GM23338 (cell line): Measurements from ENCODE around the gene REPIN1. TPM values are rescaled to one million over a fixed set of nuclear protein-coding genes. Genes with fewer than 3 reads are reported as not detected.
A peak's percentile ranks its signal among the peaks of the same experiment; 100 is the strongest.

Source experiments
- ATAC-seq: fragments of 200-7000 bp; cut with Tn5 transposase; 3 replicates; pipeline ENCODE4 v1.9.1; 2020
- DNase-seq: peaks from one replicate; pipeline ENCODE4 v3.0.0-alpha.2; 2015; ENCODE audit warnings: low spot score
- H2AFZ ChIP-seq: fragments of 200-600 bp; sonication (generic); 2 replicates; pipeline ENCODE4 v1.8.0; 2016; ENCODE audit warnings: antibody characterized with exemption, mild to moderate bottlenecking, moderate library complexity
- H3F3A ChIP-seq: fragments of 200-600 bp; sonication (generic); replicated peaks from 2 replicates; pipeline ENCODE4 v1.8.0; 2017; ENCODE audit warnings: antibody characterized with exemption, mixed run types, low read depth
- H3K27ac ChIP-seq: fragments of 200-600 bp; sonication (generic); 2 replicates; pipeline ENCODE4 v1.6.1; 2016; ENCODE audit warnings: low read depth
- H3K27me3 ChIP-seq: fragments of 200-600 bp; sonication (generic); 2 replicates; pipeline ENCODE4 v1.8.0; 2016; ENCODE audit warnings: mild to moderate bottlenecking, mixed run types, moderate library complexity; ENCODE audit not compliant: insufficient read depth
- H3K36me3 ChIP-seq: fragments of 200-600 bp; sonication (generic); 2 replicates; pipeline ENCODE4 v1.8.0; 2016; ENCODE audit warnings: mild to moderate bottlenecking; ENCODE audit not compliant: insufficient read depth
- H3K4me1 ChIP-seq: fragments of 200-600 bp; sonication (generic); 2 replicates; pipeline ENCODE4 v1.8.0; 2016; ENCODE audit warnings: mild to moderate bottlenecking, moderate library complexity; ENCODE audit not compliant: insufficient read depth
- H3K4me2 ChIP-seq: fragments of 200-600 bp; sonication (generic); 2 replicates; pipeline ENCODE4 v1.7.1; 2017; ENCODE audit warnings: mixed run types
- H3K4me3 ChIP-seq: fragments of 200-600 bp; sonication (generic); 2 replicates; pipeline ENCODE4 v1.6.1; 2016; ENCODE audit warnings: mixed run types
- H3K79me2 ChIP-seq: fragments of 200-600 bp; sonication (generic); replicated peaks from 2 replicates; pipeline ENCODE4 v1.8.0; 2017; ENCODE audit warnings: mild to moderate bottlenecking; ENCODE audit not compliant: insufficient read depth
- H3K9me2 ChIP-seq: fragments of 200-600 bp; sonication (generic); 2 replicates; pipeline ENCODE4 v1.8.0; 2017; ENCODE audit not compliant: insufficient read depth
- H4K20me1 ChIP-seq: fragments of 200-600 bp; sonication (generic); replicated peaks from 2 replicates; pipeline ENCODE4 v1.8.0; 2017; ENCODE audit warnings: mild to moderate bottlenecking; ENCODE audit not compliant: insufficient read depth
- H3K27ac Mint-ChIP-seq: 2 replicates; pipeline ENCODE4 v1.8.0; 2020; ENCODE audit warnings: inconsistent platforms, mild to moderate bottlenecking, moderate library complexity, mixed read lengths
- H3K27me3 Mint-ChIP-seq: 3 replicates; pipeline ENCODE4 v1.8.0; 2022; ENCODE audit warnings: low read depth, mild to moderate bottlenecking, moderate library complexity, mixed read lengths, inconsistent platforms; ENCODE audit not compliant: insufficient read depth, poor library complexity
- H3K36me3 Mint-ChIP-seq: 3 replicates; pipeline ENCODE4 v1.8.0; 2021; ENCODE audit warnings: low read depth, mild to moderate bottlenecking, inconsistent platforms, moderate library complexity, mixed read lengths
- H3K4me1 Mint-ChIP-seq: 3 replicates; pipeline ENCODE4 v1.8.0; 2020; ENCODE audit warnings: mild to moderate bottlenecking, inconsistent platforms, mixed read lengths
- H3K4me3 Mint-ChIP-seq: 3 replicates; pipeline ENCODE4 v1.8.0; 2021; ENCODE audit warnings: moderate library complexity, mild to moderate bottlenecking, inconsistent platforms, mixed read lengths
- H3K9me3 Mint-ChIP-seq: 3 replicates; pipeline ENCODE4 v1.8.0; 2020; ENCODE audit warnings: moderate library complexity, mild to moderate bottlenecking, inconsistent platforms, mixed read lengths
- POLR2AphosphoS5 ChIP-seq: IDR thresholded peaks from 2 replicates; pipeline ENCODE4 v1.6.1; 2016; ENCODE audit warnings: antibody characterized with exemption, low read depth
- ZNF114 ChIP-seq: fragments of 250-450 bp; sonication (Bioruptor Pico); IDR thresholded peaks from 2 replicates; pipeline ENCODE4 v1.5.0; 2020; ENCODE audit warnings: mild to moderate bottlenecking, moderate library complexity
- polyA plus RNA-seq: library from polyadenylated mRNA; unstranded; fragments of >200 nt; fragmentation: Nextera tagmentation; extraction: Ambion mirVana; gene quantifications from 2 replicates; pipeline ENCODE4 v1.2.1, GENCODE V29; 2016
- total RNA-seq: library from RNA; depleted of rRNA; stranded (reverse); fragments of >200 nt; shearing (Covaris generic); gene quantifications from 2 replicates; pipeline ENCODE4 v1.2.3, GENCODE V29; 2014
- TF ChIP-seq, protein P1 (sequence below): fragments of 250-450 bp; sonication (Bioruptor Pico); IDR thresholded peaks from 2 replicates; pipeline ENCODE4 v1.5.0; 2020; ENCODE audit warnings: mild to moderate bottlenecking, moderate library complexity
- TF ChIP-seq, protein P2 (sequence below): IDR thresholded peaks from one replicate; pipeline ENCODE4 v1.6.1; 2018; ENCODE audit warnings: antibody characterized with exemption; ENCODE audit not compliant: unreplicated experiment

The REPIN1 gene
- total and polyA plus RNA-seq, 2 experiments from 2014 or later = 29.8 to 156 TPM

DNA sequence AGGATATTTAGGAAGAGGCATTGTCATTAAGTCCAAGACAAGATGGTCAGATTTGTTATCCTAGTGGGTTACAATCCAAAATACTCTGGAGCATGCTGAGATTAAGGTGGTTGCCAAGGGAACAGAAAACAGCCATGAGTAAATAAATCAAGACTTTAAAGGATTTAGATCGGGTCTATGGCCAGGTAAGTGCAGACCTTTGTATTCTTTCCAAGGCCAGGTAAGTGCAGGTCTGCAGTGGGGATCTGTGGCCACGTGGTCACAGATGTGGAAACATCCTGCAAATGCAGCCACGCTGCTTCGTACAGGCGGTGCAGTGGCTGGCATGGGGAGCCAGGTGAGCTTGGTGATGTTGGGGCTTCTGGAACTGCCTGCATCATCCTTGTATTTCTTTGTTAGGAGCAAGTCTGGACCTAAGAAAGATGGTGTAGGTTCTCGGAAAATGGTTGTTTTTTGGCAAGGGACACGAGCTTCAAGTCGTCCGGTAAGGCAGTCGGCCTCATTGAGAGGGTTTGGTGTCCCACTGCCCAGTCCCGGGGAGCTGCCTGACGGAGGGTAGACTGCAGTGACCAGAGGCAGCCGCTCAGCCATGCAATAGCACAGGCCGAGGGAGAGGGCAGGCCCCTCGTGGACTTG, 32.3 kb downstream of the REPIN1 start:
- Mint-ChIP-seq H3K27me3 (peaks cover 29% of the 10 kb centered on the region), H3K9me3 (no peaks in the 10 kb centered on the region; the same call in 2 of the 3 replicates), H3K4me1 (peaks cover 70% of the 10 kb centered on the region), H3K4me3 (peak overlapping the region; percentile 24; the same call in 1 of the 3 replicates), H3K36me3 (peaks cover 33% of the 10 kb centered on the region), H3K27ac (peak overlapping the region; percentile 99)
- H2AFZ ChIP-seq = no peak overlapping the region
- peaks cover 9% of the 10 kb centered on the region for H3K79me2 ChIP-seq
- H3F3A ChIP-seq = peaks cover 55% of the 10 kb centered on the region
- H3K4me2 ChIP-seq = peak overlapping the region; percentile 33
- TF ChIP-seq POLR2AphosphoS5 (no peak), ZNF114 (CRISPR knock-in tag) (no peak)
- TF ChIP-seq, protein P1, sequence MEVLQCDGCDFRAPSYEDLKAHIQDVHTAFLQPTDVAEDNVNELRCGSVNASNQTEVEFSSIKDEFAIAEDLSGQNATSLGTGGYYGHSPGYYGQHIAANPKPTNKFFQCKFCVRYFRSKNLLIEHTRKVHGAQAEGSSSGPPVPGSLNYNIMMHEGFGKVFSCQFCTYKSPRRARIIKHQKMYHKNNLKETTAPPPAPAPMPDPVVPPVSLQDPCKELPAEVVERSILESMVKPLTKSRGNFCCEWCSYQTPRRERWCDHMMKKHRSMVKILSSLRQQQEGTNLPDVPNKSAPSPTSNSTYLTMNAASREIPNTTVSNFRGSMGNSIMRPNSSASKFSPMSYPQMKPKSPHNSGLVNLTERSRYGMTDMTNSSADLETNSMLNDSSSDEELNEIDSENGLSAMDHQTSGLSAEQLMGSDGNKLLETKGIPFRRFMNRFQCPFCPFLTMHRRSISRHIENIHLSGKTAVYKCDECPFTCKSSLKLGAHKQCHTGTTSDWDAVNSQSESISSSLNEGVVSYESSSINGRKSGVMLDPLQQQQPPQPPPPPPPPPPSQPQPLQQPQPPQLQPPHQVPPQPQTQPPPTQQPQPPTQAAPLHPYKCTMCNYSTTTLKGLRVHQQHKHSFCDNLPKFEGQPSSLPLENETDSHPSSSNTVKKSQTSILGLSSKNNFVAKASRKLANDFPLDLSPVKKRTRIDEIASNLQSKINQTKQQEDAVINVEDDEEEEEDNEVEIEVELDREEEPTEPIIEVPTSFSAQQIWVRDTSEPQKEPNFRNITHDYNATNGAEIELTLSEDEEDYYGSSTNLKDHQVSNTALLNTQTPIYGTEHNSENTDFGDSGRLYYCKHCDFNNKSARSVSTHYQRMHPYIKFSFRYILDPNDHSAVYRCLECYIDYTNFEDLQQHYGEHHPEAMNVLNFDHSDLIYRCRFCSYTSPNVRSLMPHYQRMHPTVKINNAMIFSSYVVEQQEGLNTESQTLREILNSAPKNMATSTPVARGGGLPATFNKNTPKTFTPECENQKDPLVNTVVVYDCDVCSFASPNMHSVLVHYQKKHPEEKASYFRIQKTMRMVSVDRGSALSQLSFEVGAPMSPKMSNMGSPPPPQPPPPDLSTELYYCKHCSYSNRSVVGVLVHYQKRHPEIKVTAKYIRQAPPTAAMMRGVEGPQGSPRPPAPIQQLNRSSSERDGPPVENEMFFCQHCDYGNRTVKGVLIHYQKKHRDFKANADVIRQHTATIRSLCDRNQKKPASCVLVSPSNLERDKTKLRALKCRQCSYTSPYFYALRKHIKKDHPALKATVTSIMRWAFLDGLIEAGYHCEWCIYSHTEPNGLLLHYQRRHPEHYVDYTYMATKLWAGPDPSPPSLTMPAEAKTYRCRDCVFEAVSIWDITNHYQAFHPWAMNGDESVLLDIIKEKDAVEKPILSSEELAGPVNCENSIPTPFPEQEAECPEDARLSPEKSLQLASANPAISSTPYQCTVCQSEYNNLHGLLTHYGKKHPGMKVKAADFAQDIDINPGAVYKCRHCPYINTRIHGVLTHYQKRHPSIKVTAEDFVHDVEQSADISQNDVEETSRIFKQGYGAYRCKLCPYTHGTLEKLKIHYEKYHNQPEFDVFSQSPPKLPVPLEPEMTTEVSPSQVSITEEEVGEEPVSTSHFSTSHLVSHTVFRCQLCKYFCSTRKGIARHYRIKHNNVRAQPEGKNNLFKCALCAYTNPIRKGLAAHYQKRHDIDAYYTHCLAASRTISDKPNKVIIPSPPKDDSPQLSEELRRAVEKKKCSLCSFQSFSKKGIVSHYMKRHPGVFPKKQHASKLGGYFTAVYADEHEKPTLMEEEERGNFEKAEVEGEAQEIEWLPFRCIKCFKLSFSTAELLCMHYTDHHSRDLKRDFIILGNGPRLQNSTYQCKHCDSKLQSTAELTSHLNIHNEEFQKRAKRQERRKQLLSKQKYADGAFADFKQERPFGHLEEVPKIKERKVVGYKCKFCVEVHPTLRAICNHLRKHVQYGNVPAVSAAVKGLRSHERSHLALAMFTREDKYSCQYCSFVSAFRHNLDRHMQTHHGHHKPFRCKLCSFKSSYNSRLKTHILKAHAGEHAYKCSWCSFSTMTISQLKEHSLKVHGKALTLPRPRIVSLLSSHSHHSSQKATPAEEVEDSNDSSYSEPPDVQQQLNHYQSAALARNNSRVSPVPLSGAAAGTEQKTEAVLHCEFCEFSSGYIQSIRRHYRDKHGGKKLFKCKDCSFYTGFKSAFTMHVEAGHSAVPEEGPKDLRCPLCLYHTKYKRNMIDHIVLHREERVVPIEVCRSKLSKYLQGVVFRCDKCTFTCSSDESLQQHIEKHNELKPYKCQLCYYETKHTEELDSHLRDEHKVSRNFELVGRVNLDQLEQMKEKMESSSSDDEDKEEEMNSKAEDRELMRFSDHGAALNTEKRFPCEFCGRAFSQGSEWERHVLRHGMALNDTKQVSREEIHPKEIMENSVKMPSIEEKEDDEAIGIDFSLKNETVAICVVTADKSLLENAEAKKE = no peak
- TF ChIP-seq, protein P2, sequence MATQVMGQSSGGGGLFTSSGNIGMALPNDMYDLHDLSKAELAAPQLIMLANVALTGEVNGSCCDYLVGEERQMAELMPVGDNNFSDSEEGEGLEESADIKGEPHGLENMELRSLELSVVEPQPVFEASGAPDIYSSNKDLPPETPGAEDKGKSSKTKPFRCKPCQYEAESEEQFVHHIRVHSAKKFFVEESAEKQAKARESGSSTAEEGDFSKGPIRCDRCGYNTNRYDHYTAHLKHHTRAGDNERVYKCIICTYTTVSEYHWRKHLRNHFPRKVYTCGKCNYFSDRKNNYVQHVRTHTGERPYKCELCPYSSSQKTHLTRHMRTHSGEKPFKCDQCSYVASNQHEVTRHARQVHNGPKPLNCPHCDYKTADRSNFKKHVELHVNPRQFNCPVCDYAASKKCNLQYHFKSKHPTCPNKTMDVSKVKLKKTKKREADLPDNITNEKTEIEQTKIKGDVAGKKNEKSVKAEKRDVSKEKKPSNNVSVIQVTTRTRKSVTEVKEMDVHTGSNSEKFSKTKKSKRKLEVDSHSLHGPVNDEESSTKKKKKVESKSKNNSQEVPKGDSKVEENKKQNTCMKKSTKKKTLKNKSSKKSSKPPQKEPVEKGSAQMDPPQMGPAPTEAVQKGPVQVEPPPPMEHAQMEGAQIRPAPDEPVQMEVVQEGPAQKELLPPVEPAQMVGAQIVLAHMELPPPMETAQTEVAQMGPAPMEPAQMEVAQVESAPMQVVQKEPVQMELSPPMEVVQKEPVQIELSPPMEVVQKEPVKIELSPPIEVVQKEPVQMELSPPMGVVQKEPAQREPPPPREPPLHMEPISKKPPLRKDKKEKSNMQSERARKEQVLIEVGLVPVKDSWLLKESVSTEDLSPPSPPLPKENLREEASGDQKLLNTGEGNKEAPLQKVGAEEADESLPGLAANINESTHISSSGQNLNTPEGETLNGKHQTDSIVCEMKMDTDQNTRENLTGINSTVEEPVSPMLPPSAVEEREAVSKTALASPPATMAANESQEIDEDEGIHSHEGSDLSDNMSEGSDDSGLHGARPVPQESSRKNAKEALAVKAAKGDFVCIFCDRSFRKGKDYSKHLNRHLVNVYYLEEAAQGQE = no peak
- no peaks in the 10 kb centered on the region for H3K9me2 ChIP-seq
- no peak for ATAC-seq
- peaks cover 54% of the 10 kb centered on the region for H3K4me1 ChIP-seq
- H3K36me3 ChIP-seq = no peaks in the 10 kb centered on the region
- peak overlapping the region; percentile 99 for H3K27ac ChIP-seq
- no peaks in the 10 kb centered on the region for H3K27me3 ChIP-seq
- DNase-seq = no peak
- H4K20me1 ChIP-seq = no peaks in the 10 kb centered on the region; the same call in 1 of the 2 replicates
- H3K4me3 ChIP-seq = no peak overlapping the region
